Measurements from ENCODE around the gene PRCD.

PRCD gene

GRCh38 chr17:76569607-76570279 lies 29.9 kb downstream of the PRCD start:
- no peaks in the 10 kb centered on the region for H3K27me3 ChIP-seq (replicated peaks; ENCODE audit: control insufficient read depth, insufficient read depth, low read length)
- no peak for DNase-seq (ENCODE audit: extremely low read depth, insufficient read length)
- no peak overlapping the region for H3K4me3 ChIP-seq (replicated peaks; ENCODE audit: low read depth, low read length)
- no peak for TF ChIP-seq CTCF (IDR thresholded peaks at IDR 0.05; ENCODE audit: insufficient read depth, low read length, poor library complexity, severe bottlenecking)
- peaks cover 3% of the 10 kb centered on the region for H3K36me3 ChIP-seq (ENCODE audit: control insufficient read depth, insufficient read depth, low read length)

GRCh38 chr17:76570457-76570856 lies 30.6 kb downstream of the PRCD start:
- no peak for TF ChIP-seq CTCF (IDR thresholded peaks at IDR 0.05; ENCODE audit: insufficient read depth, low read length, poor library complexity, severe bottlenecking)
- Histone ChIP-seq H3K36me3 (ENCODE audit: control insufficient read depth, insufficient read depth, low read length) (peaks cover 1% of the 10 kb centered on the region; the same call in 1 of the 2 replicates), H3K27me3 (replicated peaks; ENCODE audit: control insufficient read depth, insufficient read depth, low read length) (no peaks in the 10 kb centered on the region), H3K4me3 (replicated peaks; ENCODE audit: low read depth, low read length) (no peak overlapping the region)
- DNase-seq (ENCODE audit: extremely low read depth, insufficient read length), result no peak

- H3K36me3 ChIP-seq (ENCODE audit: control insufficient read depth, insufficient read depth, low read length), result peaks cover 1% of the 10 kb centered on the region; the same call in 1 of the 2 replicates
- H3K4me3 ChIP-seq (replicated peaks; ENCODE audit: low read depth, low read length), result no peak overlapping the region
- no peak for TF ChIP-seq CTCF (IDR thresholded peaks at IDR 0.05; ENCODE audit: insufficient read depth, low read length, poor library complexity, severe bottlenecking)
- H3K27me3 ChIP-seq (replicated peaks; ENCODE audit: control insufficient read depth, insufficient read depth, low read length), result no peaks in the 10 kb centered on the region
- no peak for DNase-seq (ENCODE audit: extremely low read depth, insufficient read length)
Observed at GRCh38 chr17:76570877-76571471, 31.1 kb downstream of the PRCD start.

DNA sequence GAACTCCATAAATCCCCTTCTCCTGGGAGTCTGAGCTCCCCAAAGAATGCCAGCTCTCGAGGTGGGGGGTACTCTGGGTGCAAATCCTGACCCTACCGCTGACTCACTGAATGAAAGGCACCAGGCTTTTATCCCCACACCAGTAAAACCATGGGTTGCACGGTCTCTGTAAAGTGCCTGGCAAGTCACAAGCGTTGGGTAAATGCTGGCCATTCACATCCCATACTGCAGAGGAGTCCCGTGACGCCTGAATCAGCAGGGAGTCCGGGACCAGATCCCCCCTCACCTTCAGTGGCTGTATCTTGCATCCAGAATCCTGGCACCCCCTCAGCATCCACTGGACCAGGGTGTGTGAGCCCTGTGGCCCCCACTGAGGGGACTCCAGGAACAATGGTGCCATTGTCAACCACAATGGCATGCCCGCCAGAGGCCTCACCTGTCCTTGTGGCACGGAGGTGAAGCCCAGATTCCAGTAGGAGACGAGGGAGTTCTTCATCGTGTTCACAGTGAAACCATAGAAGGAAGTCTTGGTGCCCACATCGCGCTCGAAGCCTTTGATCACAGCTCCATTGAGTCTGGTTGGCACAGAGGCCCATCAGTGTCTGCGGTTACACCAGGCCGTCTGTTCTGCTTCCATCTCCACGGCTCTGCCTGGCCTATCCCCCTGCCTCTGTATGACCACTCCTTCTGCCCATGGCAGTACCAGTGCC lies 32.5 kb downstream of the PRCD start:
- H3K27me3 ChIP-seq (replicated peaks; ENCODE audit: control insufficient read depth, insufficient read depth, low read length), result no peaks in the 10 kb centered on the region
- no peak overlapping the region for H3K4me3 ChIP-seq (replicated peaks; ENCODE audit: low read depth, low read length)
- no peaks in the 10 kb centered on the region; the same call in 1 of the 2 replicates for H3K36me3 ChIP-seq (ENCODE audit: control insufficient read depth, insufficient read depth, low read length)
- DNase-seq (ENCODE audit: extremely low read depth, insufficient read length), result no peak
- no peak for TF ChIP-seq CTCF (IDR thresholded peaks at IDR 0.05; ENCODE audit: insufficient read depth, low read length, poor library complexity, severe bottlenecking)

- no peak for DNase-seq (ENCODE audit: extremely low read depth, insufficient read length)
- Histone ChIP-seq H3K4me3 (replicated peaks; ENCODE audit: low read depth, low read length) (no peak overlapping the region), H3K36me3 (ENCODE audit: control insufficient read depth, insufficient read depth, low read length) (no peaks in the 10 kb centered on the region), H3K27me3 (replicated peaks; ENCODE audit: control insufficient read depth, insufficient read depth, low read length) (no peaks in the 10 kb centered on the region)
- TF ChIP-seq CTCF (IDR thresholded peaks at IDR 0.05; ENCODE audit: insufficient read depth, low read length, poor library complexity, severe bottlenecking), result no peak
Observed at GRCh38 chr17:76573096-76573495, 33.3 kb downstream of the PRCD start.
